Measurements from ENCODE around the gene ALX4.

DNA sequence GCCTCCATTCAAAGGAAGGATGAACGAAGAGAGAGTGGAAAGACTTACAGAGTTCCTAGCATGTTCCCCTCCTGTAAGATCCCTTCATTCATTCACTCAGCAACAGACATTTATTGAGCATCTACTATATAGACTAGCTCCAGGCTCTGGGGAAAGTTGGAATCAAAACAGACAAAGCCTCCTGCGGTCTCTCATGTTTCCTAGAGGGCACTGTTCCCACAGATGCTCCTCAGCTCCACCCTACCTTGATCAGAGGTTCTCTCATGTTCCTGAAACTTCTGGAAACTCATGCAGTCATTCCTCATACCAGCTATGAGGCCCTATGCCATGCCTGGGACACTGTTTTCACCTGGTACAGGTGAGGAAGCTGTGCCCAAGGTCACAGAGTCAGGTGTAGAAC, 11.1 kb downstream of the ALX4 start:
- no peak for TF ChIP-seq ZNF274 (IDR thresholded peaks at IDR 0.05; ENCODE audit: low read depth, low read length)
- TF ChIP-seq YY1 (IDR thresholded peaks at IDR 0.05; ENCODE audit: insufficient read depth, insufficient read length): no peak

All from NT2/D1 (cell line).